ENCODE data around the gene RPP40.

Gene RPP40

DNA sequence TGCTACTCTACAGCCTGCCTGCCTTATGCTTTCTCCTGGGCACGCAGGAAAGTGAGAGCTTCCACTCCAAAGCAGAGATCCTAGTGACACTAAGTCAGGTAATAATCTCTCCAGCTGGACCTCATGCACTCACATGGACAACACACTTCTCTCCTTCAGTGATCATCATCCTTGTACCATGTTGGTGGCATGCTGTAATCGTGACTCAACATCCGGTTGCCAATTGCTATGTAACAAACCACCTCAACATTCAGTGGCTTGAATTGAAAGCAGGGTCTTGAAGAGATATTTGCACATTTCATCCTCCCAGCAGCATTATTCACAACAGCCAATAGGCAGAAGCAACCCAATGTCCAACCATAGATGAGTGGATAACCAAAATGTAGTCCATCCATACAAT, 41.0 kb upstream of the RPP40 start (continued):
- no peak for TF ChIP-seq ZNF148 (tag by site-specific recombination; IDR thresholded peaks at IDR 0.05; ENCODE audit: borderline replicate concordance)
- no peak for TF ChIP-seq ZNF677 (tag by site-specific recombination; IDR thresholded peaks at IDR 0.05)
- no peak for TF ChIP-seq ZSCAN16 (tag by site-specific recombination; IDR thresholded peaks at IDR 0.05)
- TF ChIP-seq ZFP37 (tag by site-specific recombination; IDR thresholded peaks at IDR 0.05) = no peak
- no peak for TF ChIP-seq ZNF2 (tag by site-specific recombination; IDR thresholded peaks at IDR 0.05)
- no peak for TF ChIP-seq ZNF391 (tag by site-specific recombination; IDR thresholded peaks at IDR 0.05; ENCODE audit: borderline replicate concordance, low read depth)
- no peak for TF ChIP-seq HOXA7 (CRISPR knock-in tag; IDR thresholded peaks at IDR 0.05; ENCODE audit: borderline replicate concordance)
- no peak for TF ChIP-seq ZNF555 (tag by site-specific recombination; conservative IDR thresholded peaks at IDR 0.05)

DNA sequence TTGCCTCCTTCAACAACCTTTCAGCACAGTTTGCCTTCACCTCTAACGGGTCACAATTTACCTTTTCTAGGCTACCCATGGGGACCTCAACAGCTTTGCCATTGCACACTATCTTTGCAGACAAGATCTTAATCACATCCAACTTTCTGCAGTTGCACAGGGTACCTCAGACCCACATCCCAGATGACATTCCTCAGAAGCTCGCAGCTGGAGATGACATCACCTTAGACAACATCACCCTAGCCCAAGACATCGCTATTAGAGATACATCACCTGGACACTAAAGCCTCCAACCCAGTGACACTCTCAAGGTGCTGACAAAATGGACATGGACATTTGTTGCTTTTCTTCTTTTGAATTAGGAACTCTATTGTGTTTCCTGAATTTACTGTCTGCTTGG, 38.6 kb upstream of the RPP40 start:
- H3K4me3 ChIP-seq (ENCODE audit: low read depth, low read length) = no peak overlapping the region
- TF ChIP-seq OVOL3 (tag by site-specific recombination; IDR thresholded peaks at IDR 0.05) (no peak), KLF16 (tag by site-specific recombination; IDR thresholded peaks at IDR 0.05) (no peak), ZNF473 (tag by site-specific recombination; IDR thresholded peaks at IDR 0.05) (no peak), KLF7 (tag by site-specific recombination; IDR thresholded peaks at IDR 0.05; ENCODE audit: borderline replicate concordance) (no peak), ZNF221 (tag by site-specific recombination; IDR thresholded peaks at IDR 0.05; ENCODE audit: borderline replicate concordance) (no peak), ZNF600 (tag by site-specific recombination; IDR thresholded peaks at IDR 0.05) (no peak), ZNF132 (tag by site-specific recombination; IDR thresholded peaks at IDR 0.05; ENCODE audit: borderline replicate concordance) (no peak), ZBTB17 (tag by site-specific recombination; IDR thresholded peaks at IDR 0.05) (no peak), ZFP3 (tag by site-specific recombination; IDR thresholded peaks at IDR 0.05; ENCODE audit: low read depth) (no peak), ZNF645 (tag by site-specific recombination; IDR thresholded peaks at IDR 0.05) (no peak), ZNF223 (tag by site-specific recombination; IDR thresholded peaks at IDR 0.05) (no peak), ZNF214 (tag by site-specific recombination; IDR thresholded peaks at IDR 0.05; ENCODE audit: borderline replicate concordance) (no peak), ZNF610 (tag by site-specific recombination; IDR thresholded peaks at IDR 0.05; ENCODE audit: borderline replicate concordance) (no peak), RBAK (tag by site-specific recombination; IDR thresholded peaks at IDR 0.05) (no peak), ZNF133 (tag by site-specific recombination; IDR thresholded peaks at IDR 0.05) (no peak), ZNF112 (tag by site-specific recombination; IDR thresholded peaks at IDR 0.05) (no peak)
- TF ChIP-seq, protein P1, sequence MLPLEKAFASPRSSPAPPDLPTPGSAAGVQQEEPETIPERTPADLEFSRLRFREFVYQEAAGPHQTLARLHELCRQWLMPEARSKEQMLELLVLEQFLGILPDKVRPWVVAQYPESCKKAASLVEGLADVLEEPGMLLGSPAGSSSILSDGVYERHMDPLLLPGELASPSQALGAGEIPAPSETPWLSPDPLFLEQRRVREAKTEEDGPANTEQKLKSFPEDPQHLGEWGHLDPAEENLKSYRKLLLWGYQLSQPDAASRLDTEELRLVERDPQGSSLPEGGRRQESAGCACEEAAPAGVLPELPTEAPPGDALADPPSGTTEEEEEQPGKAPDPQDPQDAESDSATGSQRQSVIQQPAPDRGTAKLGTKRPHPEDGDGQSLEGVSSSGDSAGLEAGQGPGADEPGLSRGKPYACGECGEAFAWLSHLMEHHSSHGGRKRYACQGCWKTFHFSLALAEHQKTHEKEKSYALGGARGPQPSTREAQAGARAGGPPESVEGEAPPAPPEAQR (tag by site-specific recombination; IDR thresholded peaks at IDR 0.05) = no peak
- TF ChIP-seq, protein P2, sequence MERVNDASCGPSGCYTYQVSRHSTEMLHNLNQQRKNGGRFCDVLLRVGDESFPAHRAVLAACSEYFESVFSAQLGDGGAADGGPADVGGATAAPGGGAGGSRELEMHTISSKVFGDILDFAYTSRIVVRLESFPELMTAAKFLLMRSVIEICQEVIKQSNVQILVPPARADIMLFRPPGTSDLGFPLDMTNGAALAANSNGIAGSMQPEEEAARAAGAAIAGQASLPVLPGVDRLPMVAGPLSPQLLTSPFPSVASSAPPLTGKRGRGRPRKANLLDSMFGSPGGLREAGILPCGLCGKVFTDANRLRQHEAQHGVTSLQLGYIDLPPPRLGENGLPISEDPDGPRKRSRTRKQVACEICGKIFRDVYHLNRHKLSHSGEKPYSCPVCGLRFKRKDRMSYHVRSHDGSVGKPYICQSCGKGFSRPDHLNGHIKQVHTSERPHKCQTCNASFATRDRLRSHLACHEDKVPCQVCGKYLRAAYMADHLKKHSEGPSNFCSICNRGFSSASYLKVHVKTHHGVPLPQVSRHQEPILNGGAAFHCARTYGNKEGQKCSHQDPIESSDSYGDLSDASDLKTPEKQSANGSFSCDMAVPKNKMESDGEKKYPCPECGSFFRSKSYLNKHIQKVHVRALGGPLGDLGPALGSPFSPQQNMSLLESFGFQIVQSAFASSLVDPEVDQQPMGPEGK (tag by site-specific recombination; IDR thresholded peaks at IDR 0.05) = no peak
- TF ChIP-seq, protein P3, sequence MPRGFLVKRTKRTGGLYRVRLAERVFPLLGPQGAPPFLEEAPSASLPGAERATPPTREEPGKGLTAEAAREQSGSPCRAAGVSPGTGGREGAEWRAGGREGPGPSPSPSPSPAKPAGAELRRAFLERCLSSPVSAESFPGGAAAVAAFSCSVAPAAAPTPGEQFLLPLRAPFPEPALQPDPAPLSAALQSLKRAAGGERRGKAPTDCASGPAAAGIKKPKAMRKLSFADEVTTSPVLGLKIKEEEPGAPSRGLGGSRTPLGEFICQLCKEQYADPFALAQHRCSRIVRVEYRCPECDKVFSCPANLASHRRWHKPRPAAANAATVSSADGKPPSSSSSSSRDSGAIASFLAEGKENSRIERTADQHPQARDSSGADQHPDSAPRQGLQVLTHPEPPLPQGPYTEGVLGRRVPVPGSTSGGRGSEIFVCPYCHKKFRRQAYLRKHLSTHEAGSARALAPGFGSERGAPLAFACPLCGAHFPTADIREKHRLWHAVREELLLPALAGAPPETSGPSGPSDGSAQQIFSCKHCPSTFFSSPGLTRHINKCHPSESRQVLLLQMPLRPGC (tag by site-specific recombination; IDR thresholded peaks at IDR 0.05) = no peak
- CTCF ChIA-PET = no interaction called here
- no peaks in the 10 kb centered on the region for H3K9me3 ChIP-seq (ENCODE audit: control insufficient read depth, insufficient read depth, low read depth, low read length)
- H3K4me1 ChIP-seq (ENCODE audit: control insufficient read depth, insufficient read depth, low read length) = no peaks in the 10 kb centered on the region
- H3K36me3 ChIP-seq (ENCODE audit: control insufficient read depth in 2 of 2, insufficient read depth in 1 of 2, low read length in 2 of 2) = no peaks in the 10 kb centered on the region
- no peak overlapping the region for H3K27ac ChIP-seq (ENCODE audit: extremely low read depth, low read depth, low read length)
- POLR2A ChIA-PET = no interaction called here
